WTC11 (cell line): ENCODE measurements around the gene ZNF428.

Experiments
- ATF3 ChIP-seq: sonication (generic); formaldehyde crosslinking; conservative IDR thresholded peaks from 2 replicates; pipeline ENCODE4 v1.8.1; 2022; ENCODE audit warnings: mild to moderate bottlenecking, missing genetic modification reagents
- CBFB ChIP-seq: sonication (generic); formaldehyde crosslinking; IDR thresholded peaks from 2 replicates; pipeline ENCODE4 v1.8.1; 2022; ENCODE audit warnings: mild to moderate bottlenecking, low read depth, missing genetic modification reagents
- CREB1 ChIP-seq: sonication (generic); formaldehyde crosslinking; IDR thresholded peaks from 2 replicates; pipeline ENCODE4 v1.8.0; 2023; ENCODE audit warnings: mild to moderate bottlenecking, missing genetic modification reagents
- CTCF ChIP-seq: fragments of 200-600 bp; IDR thresholded peaks from 2 replicates; pipeline ENCODE4 v1.8.0; 2022; ENCODE audit warnings: antibody characterized with exemption
- E2F4 ChIP-seq: sonication (generic); formaldehyde crosslinking; IDR thresholded peaks from 2 replicates; pipeline ENCODE4 v1.8.1; 2022; ENCODE audit warnings: low read depth, mild to moderate bottlenecking, moderate library complexity, missing genetic modification reagents, borderline replicate concordance
- JUN ChIP-seq: sonication (generic); formaldehyde crosslinking; IDR thresholded peaks from 2 replicates; pipeline ENCODE4 v1.8.0; 2023; ENCODE audit warnings: mild to moderate bottlenecking, missing genetic modification reagents
- MYBL2 ChIP-seq: sonication (generic); formaldehyde crosslinking; IDR thresholded peaks from 2 replicates; pipeline ENCODE4 v1.8.1; 2023; ENCODE audit warnings: mild to moderate bottlenecking, moderate library complexity, missing genetic modification reagents
- NFATC4 ChIP-seq: fragments of 250-450 bp; sonication (Bioruptor Pico); IDR thresholded peaks from 2 replicates; pipeline ENCODE4 v1.9.0; 2021; ENCODE audit warnings: mild to moderate bottlenecking
- TEAD4 ChIP-seq: sonication (generic); formaldehyde crosslinking; IDR thresholded peaks from 2 replicates; pipeline ENCODE4 v1.8.0; 2022; ENCODE audit warnings: mild to moderate bottlenecking, missing genetic modification reagents
- ZNF232 ChIP-seq: sonication (generic); formaldehyde crosslinking; IDR thresholded peaks from 2 replicates; pipeline ENCODE4 v1.8.0; 2022; ENCODE audit warnings: mild to moderate bottlenecking, missing genetic modification reagents
- ZNF416 ChIP-seq: fragments of 250-450 bp; sonication (Bioruptor Pico); IDR thresholded peaks from 2 replicates; pipeline ENCODE4 v1.9.0; 2021; ENCODE audit warnings: mild to moderate bottlenecking, inconsistent platforms
- TF ChIP-seq, protein P1 (sequence below): sonication (generic); formaldehyde crosslinking; IDR thresholded peaks from 2 replicates; pipeline ENCODE4 v1.8.0; 2022; ENCODE audit warnings: mild to moderate bottlenecking, missing genetic modification reagents
- TF ChIP-seq, protein P2 (sequence below): fragments of 250-450 bp; sonication (Bioruptor Pico); IDR thresholded peaks from 2 replicates; pipeline ENCODE4 v1.9.0; 2021; ENCODE audit warnings: mild to moderate bottlenecking, borderline replicate concordance

DNA sequence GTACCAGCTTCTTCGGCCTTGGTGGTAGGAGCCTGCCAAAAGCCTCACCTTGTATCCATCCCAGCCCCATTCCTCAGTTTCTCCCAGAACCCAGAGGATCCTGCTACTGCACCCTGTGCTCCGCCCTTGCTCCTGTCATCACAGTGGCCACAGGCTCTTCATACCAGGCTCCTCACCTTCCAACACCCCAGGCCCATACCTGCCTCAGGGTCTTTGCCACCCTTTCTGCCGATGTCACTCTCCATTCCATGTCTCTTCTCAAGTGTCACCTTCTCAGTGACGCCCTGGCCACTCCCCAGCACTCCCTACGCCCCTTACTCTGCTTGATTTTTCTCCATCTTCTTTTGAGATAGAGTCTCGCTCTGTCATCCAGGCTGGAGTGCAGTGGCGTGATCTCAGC lies 9.6 kb downstream of the ZNF428 start:
- no peak for TF ChIP-seq MYBL2 (CRISPR knock-in tag)
- TF ChIP-seq ATF3 (CRISPR knock-in tag) = no peak
- TF ChIP-seq, protein P1, sequence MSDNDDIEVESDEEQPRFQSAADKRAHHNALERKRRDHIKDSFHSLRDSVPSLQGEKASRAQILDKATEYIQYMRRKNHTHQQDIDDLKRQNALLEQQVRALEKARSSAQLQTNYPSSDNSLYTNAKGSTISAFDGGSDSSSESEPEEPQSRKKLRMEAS (CRISPR knock-in tag) = no peak
- TF ChIP-seq CTCF = no peak
- TF ChIP-seq ZNF232 (CRISPR knock-in tag) = no peak
- TF ChIP-seq CBFB (CRISPR knock-in tag) = no peak
- no peak for TF ChIP-seq TEAD4 (CRISPR knock-in tag)
- TF ChIP-seq, protein P2, sequence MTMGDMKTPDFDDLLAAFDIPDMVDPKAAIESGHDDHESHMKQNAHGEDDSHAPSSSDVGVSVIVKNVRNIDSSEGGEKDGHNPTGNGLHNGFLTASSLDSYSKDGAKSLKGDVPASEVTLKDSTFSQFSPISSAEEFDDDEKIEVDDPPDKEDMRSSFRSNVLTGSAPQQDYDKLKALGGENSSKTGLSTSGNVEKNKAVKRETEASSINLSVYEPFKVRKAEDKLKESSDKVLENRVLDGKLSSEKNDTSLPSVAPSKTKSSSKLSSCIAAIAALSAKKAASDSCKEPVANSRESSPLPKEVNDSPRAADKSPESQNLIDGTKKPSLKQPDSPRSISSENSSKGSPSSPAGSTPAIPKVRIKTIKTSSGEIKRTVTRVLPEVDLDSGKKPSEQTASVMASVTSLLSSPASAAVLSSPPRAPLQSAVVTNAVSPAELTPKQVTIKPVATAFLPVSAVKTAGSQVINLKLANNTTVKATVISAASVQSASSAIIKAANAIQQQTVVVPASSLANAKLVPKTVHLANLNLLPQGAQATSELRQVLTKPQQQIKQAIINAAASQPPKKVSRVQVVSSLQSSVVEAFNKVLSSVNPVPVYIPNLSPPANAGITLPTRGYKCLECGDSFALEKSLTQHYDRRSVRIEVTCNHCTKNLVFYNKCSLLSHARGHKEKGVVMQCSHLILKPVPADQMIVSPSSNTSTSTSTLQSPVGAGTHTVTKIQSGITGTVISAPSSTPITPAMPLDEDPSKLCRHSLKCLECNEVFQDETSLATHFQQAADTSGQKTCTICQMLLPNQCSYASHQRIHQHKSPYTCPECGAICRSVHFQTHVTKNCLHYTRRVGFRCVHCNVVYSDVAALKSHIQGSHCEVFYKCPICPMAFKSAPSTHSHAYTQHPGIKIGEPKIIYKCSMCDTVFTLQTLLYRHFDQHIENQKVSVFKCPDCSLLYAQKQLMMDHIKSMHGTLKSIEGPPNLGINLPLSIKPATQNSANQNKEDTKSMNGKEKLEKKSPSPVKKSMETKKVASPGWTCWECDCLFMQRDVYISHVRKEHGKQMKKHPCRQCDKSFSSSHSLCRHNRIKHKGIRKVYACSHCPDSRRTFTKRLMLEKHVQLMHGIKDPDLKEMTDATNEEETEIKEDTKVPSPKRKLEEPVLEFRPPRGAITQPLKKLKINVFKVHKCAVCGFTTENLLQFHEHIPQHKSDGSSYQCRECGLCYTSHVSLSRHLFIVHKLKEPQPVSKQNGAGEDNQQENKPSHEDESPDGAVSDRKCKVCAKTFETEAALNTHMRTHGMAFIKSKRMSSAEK (CRISPR knock-in tag) = no peak
- no peak for TF ChIP-seq E2F4 (CRISPR knock-in tag)
- no peak for TF ChIP-seq JUN (CRISPR knock-in tag)
- TF ChIP-seq ZNF416 (CRISPR knock-in tag) = no peak
- no peak for TF ChIP-seq NFATC4 (CRISPR knock-in tag)
- TF ChIP-seq CREB1 = no peak
